Body of pancreas (tissue), 4 donors: ENCODE results near the gene EEF2. TPM values are rescaled to one million over a fixed set of nuclear protein-coding genes. Genes with fewer than 3 reads are reported as not detected.
"Not testable (repeated sequence)": the region's sequence is repeated elsewhere in the genome, so short reads cannot be mapped to it uniquely, and the experiment has no call there.

Experiments used
- ATAC-seq: fragments of 150-250 bp; one replicate; pipeline ENCODE4 v1.9.1; 2016
- DNase-seq, 4 donors: peaks; one replicate each; pipeline ENCODE4 v3.0.0-alpha.2; 2019
- H3K27ac ChIP-seq, 4 donors: fragments of 200-600 bp; sonication (generic); 1 replicate in 3 of 4; 2 replicates in 1 of 4; pipeline versions ENCODE4 v1.5.1 to v1.6.1; 2016 to 2019; ENCODE audit warnings: mild to moderate bottlenecking in 1 of 4, mixed read lengths in 1 of 4, moderate library complexity in 1 of 4
- H3K27me3 ChIP-seq, 2 donors: fragments of 200-600 bp; sonication (generic); one replicate each; pipeline ENCODE4 v1.6.0; 2016; ENCODE audit warnings: mild to moderate bottlenecking in 1 of 2
- H3K36me3 ChIP-seq, 2 donors: fragments of 200-600 bp; sonication (generic); replicated peaks in 1 of 2; 2 replicates each; pipeline ENCODE4 v1.5.1; 2016; ENCODE audit warnings: low read depth in 2 of 2; ENCODE audit not compliant: insufficient read depth in 1 of 2
- H3K4me1 ChIP-seq: fragments of 200-600 bp; sonication (generic); one replicate; pipeline ENCODE4 v1.6.0; 2016
- H3K4me3 ChIP-seq, 2 donors: fragments of 200-600 bp; sonication (generic); 1 replicate in 1 of 2; 2 replicates in 1 of 2; pipeline ENCODE4 v1.5.1; 2016 to 2019
- H3K9me3 ChIP-seq, 3 donors: fragments of 200-600 bp; sonication (generic); 1 replicate in 2 of 3; 2 replicates in 1 of 3; pipeline ENCODE4 v1.5.1; 2016
- CTCF ChIP-seq, 7 experiments: fragments of 450-650 bp in 4 of 7; fragments of 200-600 bp in 3 of 7; sonication (generic) in 3 of 7; IDR thresholded peaks; one replicate each; pipeline ENCODE4 v1.5.1; 2016 to 2019; ENCODE audit warnings: antibody characterized with exemption in 7 of 7
- POLR2A ChIP-seq, 3 donors: fragments of 450-650 bp; IDR thresholded peaks; one replicate each; pipeline ENCODE4 v1.6.1; 2016; ENCODE audit warnings: antibody characterized with exemption in 3 of 3, mild to moderate bottlenecking in 2 of 3
- WGBS, 2 donors: methylation state at CpG; one replicate each; pipeline ENCODE4 v1.1.5; 2017; 5-methylcytosine and 5-hydroxymethylcytosine counted together
- intact Hi-C: fragments of 100-400 bp; cut with DNase I; formaldehyde crosslinking; loops from one replicate; pipeline ENCODE4 v1.15.1; 2023
- total RNA-seq, 2 donors: library from RNA; depleted of rRNA; stranded (reverse); fragments of >200 nt; gene quantifications; one replicate each; pipeline ENCODE4 v1.1.0, GENCODE V29; 2016

The EEF2 gene
- total RNA-seq, 2 donors from 2014 or later = 1,656 to 1,704 TPM

DNA sequence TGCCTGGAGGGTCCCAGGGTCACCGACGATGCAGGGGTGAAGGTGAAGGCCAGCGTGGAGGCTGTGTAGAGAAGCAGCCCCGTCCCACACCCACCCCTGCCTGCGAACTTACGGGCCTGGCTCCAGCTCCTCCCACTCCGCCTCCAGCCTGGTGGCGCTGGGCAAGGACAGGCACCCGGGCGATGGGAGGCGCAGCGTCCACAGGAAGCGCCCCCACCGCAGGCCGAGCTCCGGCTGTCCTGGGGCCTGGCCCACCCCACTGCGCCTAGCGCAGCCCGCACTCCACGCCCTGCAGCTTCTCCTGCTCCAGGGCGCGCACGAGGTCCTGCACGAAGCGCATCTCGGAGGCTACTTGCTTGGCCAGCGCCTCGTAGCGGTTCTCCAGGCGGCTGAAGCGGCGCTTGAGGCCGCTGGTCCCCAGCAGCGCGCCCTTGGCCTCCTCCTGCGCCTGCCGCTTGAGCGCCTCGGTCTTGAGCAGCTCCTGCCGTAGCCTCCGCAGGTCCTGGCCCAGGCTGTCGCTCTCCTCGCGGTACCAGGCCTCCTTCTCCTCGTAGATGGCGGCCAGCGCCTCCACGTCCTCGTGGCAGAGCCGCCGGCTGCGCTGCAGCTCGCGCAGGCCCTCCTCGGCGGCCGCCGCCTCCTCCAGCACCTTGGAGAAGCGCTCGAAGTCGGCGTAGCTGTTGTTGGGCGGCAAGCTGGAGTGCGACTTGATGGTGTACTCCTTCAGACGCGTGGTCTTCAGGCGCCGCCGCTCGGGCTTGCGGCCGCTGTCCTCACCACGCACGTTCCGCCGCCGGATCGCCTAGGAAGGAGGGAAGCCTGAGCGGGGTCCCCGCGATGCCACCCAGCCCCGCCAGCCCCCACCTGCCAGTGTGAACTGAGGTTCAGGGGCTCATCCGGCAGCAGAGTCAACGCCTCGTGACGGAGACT, 26.2 kb downstream of the EEF2 start:
- 97 to 98% methylated on average over 44 to 45 of the region's 86 CpGs for WGBS, 2 donors
- intact Hi-C loops = no loop called here
- peaks cover 30 to 38% of the 10 kb centered on the region in 2 donors for H3K36me3 ChIP-seq
- H3K27ac ChIP-seq = no peak overlapping the region
- ATAC-seq = no peak
- H3K4me3 ChIP-seq = no peak overlapping the region
- TF ChIP-seq CTCF (IDR thresholded peaks at IDR 0.05) (no peak), POLR2A (IDR thresholded peaks at IDR 0.05) (no peak)
- H3K9me3 ChIP-seq = no peaks in the 10 kb centered on the region
- no peak for DNase-seq
- no peaks in the 10 kb centered on the region for H3K4me1 ChIP-seq
- no peaks in the 10 kb centered on the region for H3K27me3 ChIP-seq

GRCh38 chr19:3955688-3956087, 29.6 kb downstream of the EEF2 start:
- H3K27me3 ChIP-seq = no peaks in the 10 kb centered on the region
- H3K27ac ChIP-seq = no peak overlapping the region
- no peak overlapping the region for H3K4me3 ChIP-seq
- DNase-seq (no peak), ATAC-seq (no peak)
- intact Hi-C loops = no loop called here
- no peaks in the 10 kb centered on the region for H3K9me3 ChIP-seq
- peaks cover 13% of the 10 kb centered on the region in 2 donors for H3K36me3 ChIP-seq
- 94% methylated on average over 10 of the region's 10 CpGs; no CpG with 5 or more reads in 1 of the 2 donors for WGBS, 2 donors
- H3K4me1 ChIP-seq = peaks cover 12% of the 10 kb centered on the region
- TF ChIP-seq CTCF (IDR thresholded peaks at IDR 0.05) (no peak), POLR2A (IDR thresholded peaks at IDR 0.05) (no peak)

- ATAC-seq, H3K27ac ChIP-seq: not testable (repeated sequence)
- WGBS, 2 donors = 92 to 97% methylated on average over 13 of the region's 13 CpGs
Observed at GRCh38 chr19:3955276-3955675, 30.0 kb downstream of the EEF2 start.

GRCh38 chr19:3954107-3954506, 31.2 kb downstream of the EEF2 start:
- no peak overlapping the region for H3K27ac ChIP-seq
- intact Hi-C loops = no loop called here
- no peak for ATAC-seq
- no peak overlapping the region for H3K4me3 ChIP-seq
- H3K36me3 ChIP-seq = peaks cover 8 to 12% of the 10 kb centered on the region in 2 donors
- peaks cover 22% of the 10 kb centered on the region for H3K4me1 ChIP-seq
- H3K27me3 ChIP-seq = no peaks in the 10 kb centered on the region
- TF ChIP-seq CTCF (IDR thresholded peaks at IDR 0.05) (no peak), POLR2A (IDR thresholded peaks at IDR 0.05) (no peak)
- WGBS, 2 donors = 93 to 100% methylated on average over 2 to 12 of the region's 12 CpGs
- H3K9me3 ChIP-seq = no peaks in the 10 kb centered on the region
- no peak for DNase-seq

More at GRCh38 chr19:3955276-3955675, 30.0 kb downstream of the EEF2 start:
- DNase-seq, H3K4me3 ChIP-seq, intact Hi-C loops, H3K9me3 ChIP-seq, H3K27me3 ChIP-seq: not testable (repeated sequence)
- Histone ChIP-seq H3K36me3 (peaks cover 12 to 13% of the 10 kb centered on the region in 2 donors), H3K4me1 (peaks cover 17% of the 10 kb centered on the region)

DNA sequence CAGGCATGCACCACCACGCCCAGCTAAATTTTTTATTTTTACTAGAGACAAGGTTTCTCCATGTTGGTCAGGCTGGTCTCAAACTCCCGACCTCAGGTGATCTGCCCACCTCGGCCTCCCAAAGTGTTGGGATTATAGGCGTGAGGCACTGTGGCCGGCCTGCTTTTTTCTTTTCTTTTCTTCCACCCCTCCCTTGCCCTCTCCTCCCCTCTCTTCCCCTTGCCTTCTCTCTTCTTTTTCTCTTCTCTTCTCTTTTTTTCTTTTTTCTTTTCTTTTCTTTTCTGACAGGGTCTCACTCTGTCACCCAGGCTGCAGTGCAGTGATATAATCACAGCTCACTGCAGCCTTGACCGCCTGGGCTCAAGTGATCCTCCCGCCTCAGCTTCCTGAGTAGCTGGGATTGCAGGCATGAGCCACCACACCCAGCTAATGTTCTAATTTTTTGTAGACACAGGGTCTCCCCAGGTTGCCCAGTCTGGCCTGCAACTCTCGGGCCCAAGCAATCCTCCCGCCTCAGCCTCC, 32.4 kb downstream of the EEF2 start:
- H3K9me3 ChIP-seq, intact Hi-C loops, H3K27me3 ChIP-seq, H3K36me3 ChIP-seq, ATAC-seq, H3K4me3 ChIP-seq, H3K27ac ChIP-seq, DNase-seq: not testable (repeated sequence)
- H3K4me1 ChIP-seq = peaks cover 22% of the 10 kb centered on the region
- WGBS, 2 donors = 93% methylated on average over 9 of the region's 9 CpGs
